IPS DF 6.9 (cell line): ENCODE measurements around the gene CD48.
"Not testable (repeated sequence)": the region's sequence is repeated elsewhere in the genome, so short reads cannot be mapped to it uniquely, and the experiment has no call there.

ENCODE experiments used
- DNase-seq: peaks from one replicate; pipeline ENCODE4 v3.0.0-alpha.2; 2013; ENCODE audit warnings: low read depth, low spot score
- H3K27ac ChIP-seq: one replicate; pipeline ENCODE4 v1.5.1; 2013; ENCODE audit warnings: low read length, control low read depth
- H3K27me3 ChIP-seq: 2 replicates; pipeline ENCODE4 v1.6.1; 2013; ENCODE audit warnings: mild to moderate bottlenecking, low read length; ENCODE audit not compliant: control insufficient read depth, insufficient read depth
- H3K36me3 ChIP-seq: 2 replicates; pipeline ENCODE4 v1.6.1; 2013; ENCODE audit warnings: low read length; ENCODE audit not compliant: control insufficient read depth, insufficient read depth
- H3K4me1 ChIP-seq: 2 replicates; pipeline ENCODE4 v1.6.1; 2013; ENCODE audit warnings: low read length; ENCODE audit not compliant: control insufficient read depth, insufficient read depth
- H3K4me3 ChIP-seq: 2 replicates; pipeline ENCODE4 v1.5.1; 2013; ENCODE audit warnings: mild to moderate bottlenecking, low read length
- H3K9me3 ChIP-seq: 2 replicates; pipeline ENCODE4 v1.6.1; 2013; ENCODE audit warnings: low read length, inconsistent platforms; ENCODE audit not compliant: control insufficient read depth, insufficient read depth
- WGBS: extraction: QIAGEN DNeasy Blood & Tissue Kit; methylation state at CpG from one replicate; pipeline ENCODE4 v1.1.7; 2013; ENCODE audit warnings: mixed read lengths, missing lambda C conversion rate; ENCODE audit not compliant: insufficient read length, insufficient coverage; 5-methylcytosine and 5-hydroxymethylcytosine counted together

The CD48 gene

GRCh38 chr1:160741612-160742348 is 30.2 kb upstream of the CD48 start:
- WGBS: no CpG with 5 or more reads among the region's 5 CpGs
- DNase-seq: no peak
- Histone ChIP-seq H3K9me3 (no peaks in the 10 kb centered on the region), H3K4me3 (no peak overlapping the region), H3K4me1 (no peaks in the 10 kb centered on the region), H3K27ac (no peak overlapping the region), H3K27me3 (no peaks in the 10 kb centered on the region), H3K36me3 (no peaks in the 10 kb centered on the region)

DNA sequence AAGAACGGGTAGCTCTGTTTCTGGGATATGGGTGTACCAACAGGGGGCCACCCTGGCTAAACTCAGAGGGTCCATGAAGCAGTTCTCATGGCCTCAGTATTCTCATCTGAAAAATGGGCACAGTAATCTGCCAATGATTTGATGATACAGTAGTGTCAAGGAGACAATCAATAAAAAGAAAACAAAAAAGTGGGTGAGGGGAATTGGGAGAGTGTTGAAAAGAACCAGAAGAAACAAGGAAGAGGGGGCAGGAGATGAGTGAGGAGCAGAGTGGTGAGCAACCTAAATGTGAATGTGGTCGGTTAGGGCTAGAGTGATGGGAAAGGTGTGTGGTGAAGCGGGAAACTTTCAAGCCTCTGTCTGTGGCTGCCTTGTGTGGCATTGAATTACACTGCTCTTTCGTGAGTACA is 29.5 kb upstream of the CD48 start:
- Histone ChIP-seq H3K4me3 (no peak overlapping the region), H3K4me1 (no peaks in the 10 kb centered on the region), H3K27ac (no peak overlapping the region), H3K9me3 (no peaks in the 10 kb centered on the region), H3K36me3 (no peaks in the 10 kb centered on the region), H3K27me3 (no peaks in the 10 kb centered on the region)
- DNase-seq: no peak
- WGBS: no CpG with 5 or more reads among the region's 4 CpGs

- no peaks in the 10 kb centered on the region for H3K4me1 ChIP-seq
- H3K27ac ChIP-seq: no peak overlapping the region
- no peak overlapping the region for H3K4me3 ChIP-seq
- no peaks in the 10 kb centered on the region for H3K36me3 ChIP-seq
- WGBS: no CpG with 5 or more reads among the region's 5 CpGs
- DNase-seq: no peak
- no peaks in the 10 kb centered on the region for H3K27me3 ChIP-seq
- H3K9me3 ChIP-seq: no peaks in the 10 kb centered on the region
Measured at GRCh38 chr1:160740133-160740688, 28.6 kb upstream of the CD48 start.

- DNase-seq: no peak
- Histone ChIP-seq H3K27ac (no peak within 1 kb of the TSS), H3K4me3 (no peak within 1 kb of the TSS), H3K36me3 (no peaks in the 10 kb centered on the region), H3K27me3 (no peaks in the 10 kb centered on the region), H3K9me3 (no peaks in the 10 kb centered on the region), H3K4me1 (no peaks in the 10 kb centered on the region)
- no CpG with 5 or more reads among the region's 5 CpGs for WGBS
Measured at GRCh38 chr1:160739098-160739511, 27.5 kb upstream of the CD48 start, which contains the start of gene SLAMF7. Gene SLAMF7, plus strand, starts transcription at chr1:160739247. Its CDS starts 55 bp downstream, at chr1:160739302.

DNA sequence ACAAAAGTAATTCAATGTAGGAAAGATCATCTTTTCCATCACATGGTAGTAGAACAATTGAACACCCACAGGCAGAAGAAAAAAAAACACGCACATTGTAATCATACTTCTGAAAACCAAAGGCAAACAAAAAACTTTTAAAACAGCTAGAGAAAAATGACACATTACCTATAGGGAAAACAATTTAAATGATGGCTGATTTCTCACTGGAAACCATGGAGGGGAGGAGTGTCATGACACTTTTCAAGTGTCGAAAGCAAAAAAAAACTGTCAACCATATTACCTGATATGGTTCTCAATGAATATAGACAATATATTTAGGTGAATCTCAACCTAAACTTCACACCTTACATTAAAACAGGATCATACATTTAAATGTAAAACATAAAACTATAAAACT is 26.6 kb upstream of the CD48 start:
- Histone ChIP-seq H3K4me1 (no peaks in the 10 kb centered on the region), H3K36me3 (no peaks in the 10 kb centered on the region), H3K27me3 (no peaks in the 10 kb centered on the region), H3K27ac (no peak overlapping the region), H3K4me3 (no peak overlapping the region), H3K9me3 (no peaks in the 10 kb centered on the region)
- no peak for DNase-seq
- WGBS: no CpG with 5 or more reads among the region's 2 CpGs

DNA sequence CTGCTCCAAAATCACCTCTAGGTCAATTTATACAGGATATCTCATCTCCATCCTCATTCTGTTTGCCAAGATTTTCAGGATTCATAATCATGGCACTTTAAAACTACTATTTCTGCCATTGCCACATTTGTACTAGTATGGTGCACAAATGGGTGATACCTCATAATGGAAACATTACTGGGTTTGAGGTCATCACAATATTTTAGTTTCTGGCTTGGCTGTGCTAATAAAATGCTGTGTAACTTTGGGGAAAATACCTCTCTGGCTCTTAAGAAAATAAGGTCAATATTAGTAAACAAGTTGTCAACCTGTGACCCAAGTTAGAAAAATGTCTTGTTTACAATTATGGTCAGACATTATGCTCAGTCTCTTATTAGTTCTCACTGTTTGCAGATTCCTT is 22.7 kb upstream of the CD48 start:
- H3K27ac ChIP-seq: no peak overlapping the region
- no peaks in the 10 kb centered on the region for H3K36me3 ChIP-seq
- H3K9me3 ChIP-seq: no peaks in the 10 kb centered on the region
- no peak overlapping the region for H3K4me3 ChIP-seq
- no peaks in the 10 kb centered on the region for H3K27me3 ChIP-seq
- DNase-seq: no peak
- no peaks in the 10 kb centered on the region for H3K4me1 ChIP-seq

DNA sequence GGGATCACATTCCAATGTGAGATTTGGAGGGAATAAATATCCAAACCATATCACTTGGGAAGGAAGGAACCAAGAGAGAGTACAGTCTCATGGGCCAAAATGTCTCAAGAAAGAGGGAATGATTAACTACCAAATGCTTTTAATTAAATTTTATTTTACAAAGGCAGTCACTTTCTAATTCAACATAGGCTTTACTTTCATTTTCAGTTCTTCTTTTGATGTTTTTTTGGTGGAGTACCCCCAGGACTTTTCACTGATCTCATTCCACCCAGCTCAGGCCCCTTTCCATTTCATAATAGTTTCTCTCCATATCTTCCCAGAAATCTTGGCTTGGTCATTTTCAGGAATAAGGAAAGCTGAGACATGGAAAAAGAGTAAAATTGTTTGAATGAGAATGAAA is 22.3 kb upstream of the CD48 start:
- no peaks in the 10 kb centered on the region for H3K9me3 ChIP-seq
- no peak overlapping the region for H3K27ac ChIP-seq
- no peaks in the 10 kb centered on the region for H3K4me1 ChIP-seq
- H3K4me3 ChIP-seq: no peak overlapping the region
- DNase-seq: no peak
- H3K36me3 ChIP-seq: no peaks in the 10 kb centered on the region
- H3K27me3 ChIP-seq: no peaks in the 10 kb centered on the region

GRCh38 chr1:160731990-160732389 is 20.4 kb upstream of the CD48 start:
- H3K9me3 ChIP-seq: no peaks in the 10 kb centered on the region
- WGBS: no CpG with 5 or more reads among the region's 1 CpG
- no peak for DNase-seq
- no peak overlapping the region for H3K27ac ChIP-seq
- no peaks in the 10 kb centered on the region for H3K36me3 ChIP-seq
- H3K27me3 ChIP-seq: no peaks in the 10 kb centered on the region
- no peak overlapping the region for H3K4me3 ChIP-seq
- H3K4me1 ChIP-seq: no peaks in the 10 kb centered on the region

DNA sequence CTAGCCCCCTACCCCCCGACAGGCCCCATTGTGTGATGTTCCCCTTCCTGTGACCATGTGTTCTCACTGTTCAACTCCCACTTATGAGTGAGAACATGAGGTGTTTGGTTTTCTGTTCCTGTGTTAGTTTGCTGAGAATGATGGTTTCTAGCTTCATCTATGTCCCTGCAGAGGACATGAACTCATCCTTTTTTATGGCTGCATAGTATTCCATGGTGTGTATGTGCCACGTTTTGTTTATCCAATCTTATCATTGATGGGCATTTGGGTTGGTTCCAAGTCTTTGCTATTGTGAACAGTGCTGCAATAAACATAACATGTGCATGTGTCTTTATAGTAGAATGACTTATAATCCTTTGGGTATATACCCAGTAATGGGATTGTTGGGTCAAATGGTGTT is 19.9 kb upstream of the CD48 start:
- not testable (repeated sequence) for H3K27me3 ChIP-seq, H3K4me3 ChIP-seq, H3K36me3 ChIP-seq, H3K9me3 ChIP-seq, DNase-seq, H3K4me1 ChIP-seq, H3K27ac ChIP-seq
- no CpG with 5 or more reads among the region's 2 CpGs for WGBS

GRCh38 chr1:160727316-160727640 is 15.7 kb upstream of the CD48 start:
- H3K36me3 ChIP-seq: no peaks in the 10 kb centered on the region
- no peak for DNase-seq
- no peak overlapping the region for H3K27ac ChIP-seq
- H3K27me3 ChIP-seq: no peaks in the 10 kb centered on the region
- peaks cover 1% of the 10 kb centered on the region for H3K4me1 ChIP-seq
- H3K4me3 ChIP-seq: no peak overlapping the region
- no peaks in the 10 kb centered on the region for H3K9me3 ChIP-seq
